ELR (cell line): Measurements from ENCODE around the gene ADAM23.

ENCODE experiments used
- DNase-seq: peaks from one replicate; pipeline ENCODE4 v3.0.0-alpha.2; 2015; ENCODE audit warnings: low read depth

Gene ADAM23

GRCh38 chr2:206565666-206566065 lies 122.3 kb downstream of the ADAM23 start:
- no peak for DNase-seq

GRCh38 chr2:206569470-206569869 lies 126.1 kb downstream of the ADAM23 start:
- DNase-seq: no peak

- no peak for DNase-seq
These were observed 126.9 kb downstream of the ADAM23 start for GRCh38 chr2:206570199-206570598.

GRCh38 chr2:206572725-206573124 lies 129.4 kb downstream of the ADAM23 start:
- no peak for DNase-seq

GRCh38 chr2:206573793-206574192 lies 130.5 kb downstream of the ADAM23 start:
- DNase-seq: no peak

DNA sequence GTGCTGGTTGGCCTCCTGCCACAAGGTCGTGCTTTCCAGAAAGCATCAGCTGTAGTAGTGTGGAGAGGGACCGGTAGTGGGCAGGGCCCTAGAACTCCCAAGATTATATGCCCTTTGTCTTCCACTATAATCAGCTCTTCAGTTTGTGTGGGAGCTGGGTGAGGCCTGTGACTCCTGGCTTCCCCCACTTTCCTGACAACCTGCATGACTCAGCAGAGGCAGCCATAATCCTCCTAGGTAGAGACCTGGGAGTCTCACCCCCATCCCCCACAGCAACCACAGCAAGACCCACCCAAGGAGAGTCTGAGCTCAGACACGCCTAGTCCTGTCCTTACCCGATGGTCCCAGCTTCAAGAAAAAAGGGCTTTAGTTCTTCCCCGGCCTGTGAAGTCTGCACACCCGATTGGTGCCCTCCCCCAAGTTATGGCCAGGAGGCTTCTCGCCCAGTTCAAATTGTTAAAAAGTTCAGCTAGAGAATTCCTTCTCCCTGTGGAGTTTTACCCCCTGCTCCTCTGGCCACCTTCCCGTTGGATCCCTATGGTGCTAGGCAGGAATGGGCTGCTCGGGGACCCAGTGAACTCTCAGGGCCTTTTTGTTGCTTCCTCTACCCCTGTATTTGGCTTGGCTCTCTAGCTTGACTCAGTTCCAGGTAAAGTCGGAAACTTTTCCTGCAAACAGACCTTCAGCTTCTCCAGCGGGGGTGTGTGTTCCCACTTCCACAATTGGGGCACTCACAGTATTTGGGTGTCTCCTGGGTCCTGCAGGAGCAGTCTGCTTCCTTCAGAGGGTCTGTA lies 141.2 kb downstream of the ADAM23 start:
- no peak for DNase-seq

GRCh38 chr2:206585335-206585734 lies 142.0 kb downstream of the ADAM23 start:
- no peak for DNase-seq

GRCh38 chr2:206586609-206587008 lies 143.3 kb downstream of the ADAM23 start:
- no peak for DNase-seq

- no peak for DNase-seq
These were observed 154.4 kb downstream of the ADAM23 start for GRCh38 chr2:206597717-206598218.

- no peak for DNase-seq
These were observed 159.9 kb downstream of the ADAM23 start for GRCh38 chr2:206603243-206603642.

GRCh38 chr2:206610451-206610850 lies 167.1 kb downstream of the ADAM23 start:
- DNase-seq: no peak

- peak; percentile 27 for DNase-seq
These were observed 167.9 kb downstream of the ADAM23 start for GRCh38 chr2:206611191-206611590.

DNA sequence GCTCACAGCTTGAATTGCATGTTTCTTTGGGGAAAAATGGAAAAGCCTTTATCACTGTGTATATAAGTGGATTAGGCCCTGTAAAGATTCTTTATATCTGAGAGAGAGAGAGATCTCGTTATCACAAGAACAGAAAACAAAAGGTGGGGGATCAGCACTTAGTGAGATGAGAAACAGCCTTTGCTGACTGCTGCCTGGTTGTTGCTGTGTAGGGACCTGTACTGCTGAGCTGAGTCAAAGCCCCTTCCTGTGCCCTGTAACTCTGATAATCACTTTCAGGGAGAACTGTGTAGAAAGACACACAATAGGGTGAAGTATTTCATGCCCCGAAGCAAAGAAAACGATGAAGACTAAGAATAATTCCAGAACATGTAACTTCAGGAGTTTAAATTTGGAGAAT lies 168.4 kb downstream of the ADAM23 start:
- DNase-seq: peak; percentile 6

- peak; percentile 86 for DNase-seq
These were observed 171.5 kb downstream of the ADAM23 start for GRCh38 chr2:206614811-206615210.

DNA sequence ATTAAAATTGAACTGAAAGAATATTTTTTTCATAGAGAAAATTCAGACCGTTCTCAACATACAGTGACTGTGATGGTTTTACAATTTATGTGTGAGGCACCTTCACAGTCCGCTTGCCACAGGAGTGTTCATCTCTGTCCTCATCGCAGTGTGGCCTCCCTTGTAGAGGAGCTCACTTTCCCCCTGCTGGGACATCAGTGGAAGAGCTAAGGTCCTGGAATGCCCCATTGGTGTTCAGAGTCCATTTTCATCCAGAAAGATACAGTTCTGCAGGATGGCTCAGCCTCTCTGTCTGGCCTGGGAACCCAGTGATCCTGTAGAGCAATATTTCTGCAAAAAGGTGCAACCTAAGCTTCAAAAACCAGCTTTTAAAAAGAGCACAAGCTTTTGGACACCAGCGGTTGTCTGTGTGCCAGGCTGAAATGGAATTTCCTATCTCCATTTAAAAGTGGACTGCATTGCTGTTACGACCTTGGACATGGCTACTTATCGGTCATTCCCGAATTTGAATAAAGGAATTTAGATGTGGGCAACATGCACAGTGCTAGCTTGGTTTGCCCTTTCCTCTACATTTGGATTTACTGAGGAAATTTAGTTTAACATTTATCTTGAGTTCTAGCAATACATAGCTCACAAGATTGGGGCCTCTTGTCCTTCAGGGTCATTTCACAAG lies 172.2 kb downstream of the ADAM23 start:
- peak; percentile 6 for DNase-seq

DNA sequence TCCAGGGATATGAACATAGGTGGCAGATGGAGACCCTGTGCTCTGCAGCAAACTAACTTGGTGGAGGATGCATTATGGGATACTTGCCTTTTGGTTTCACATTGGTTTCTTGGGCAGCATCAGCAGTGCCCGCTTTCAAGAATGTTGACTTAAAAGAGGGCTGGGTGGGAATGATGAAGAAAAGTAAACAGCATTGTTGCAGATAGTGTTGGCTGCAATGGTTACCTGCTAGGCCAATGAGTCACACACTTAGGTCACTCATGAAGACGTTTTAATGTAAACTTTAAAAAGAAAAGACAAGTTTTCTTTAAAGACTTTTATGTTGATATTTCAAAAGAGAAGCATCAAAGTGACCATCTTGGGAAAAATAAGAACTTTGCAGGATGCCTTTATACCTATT lies 172.8 kb downstream of the ADAM23 start:
- DNase-seq: peak; percentile 58

DNA sequence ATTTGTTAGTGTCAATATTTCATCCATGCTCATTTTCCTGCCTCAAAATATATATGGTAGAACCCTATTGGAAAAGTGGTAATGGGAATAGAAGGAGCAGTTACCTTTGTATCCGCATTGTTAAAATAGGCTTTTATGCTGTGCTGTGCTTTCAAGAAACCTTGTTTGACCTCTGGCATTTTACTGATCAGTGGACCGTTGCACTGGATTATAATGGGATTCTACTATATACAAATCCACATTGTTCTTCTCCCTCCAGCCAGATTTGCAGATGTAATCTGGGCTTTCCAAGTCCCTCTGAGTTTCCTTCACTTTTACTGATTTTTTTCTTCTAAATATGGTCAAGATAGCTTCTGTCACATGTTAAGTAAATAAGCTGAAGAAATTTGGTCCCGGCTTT lies 175.7 kb downstream of the ADAM23 start:
- DNase-seq: no peak

- DNase-seq: no peak
These were observed 182.8 kb downstream of the ADAM23 start for GRCh38 chr2:206626108-206626507.

GRCh38 chr2:206627632-206628031 lies 184.3 kb downstream of the ADAM23 start:
- DNase-seq: no peak

- no peak for DNase-seq
These were observed 188.0 kb downstream of the ADAM23 start for GRCh38 chr2:206631340-206631739.

DNA sequence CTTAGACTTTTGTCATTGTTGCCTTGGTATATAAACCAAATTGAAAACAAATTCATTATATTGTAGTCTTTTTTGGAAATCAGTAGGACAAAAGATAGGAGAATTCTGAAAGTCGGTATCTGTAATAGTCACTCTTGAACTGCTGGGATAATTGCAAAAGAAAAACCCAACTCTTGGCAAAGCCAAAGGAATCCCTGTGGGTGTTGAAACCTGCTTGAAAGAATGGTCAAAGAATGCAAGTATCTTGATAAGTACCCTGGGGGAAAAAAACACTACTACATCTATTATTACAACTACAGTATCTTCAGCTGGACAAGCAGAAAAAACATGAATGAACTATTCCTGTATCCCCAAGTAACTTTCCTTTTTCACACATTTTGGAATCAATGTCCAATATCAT lies 191.7 kb downstream of the ADAM23 start:
- DNase-seq: no peak

- DNase-seq: no peak
These were observed 196.3 kb downstream of the ADAM23 start for GRCh38 chr2:206639636-206640035.

DNA sequence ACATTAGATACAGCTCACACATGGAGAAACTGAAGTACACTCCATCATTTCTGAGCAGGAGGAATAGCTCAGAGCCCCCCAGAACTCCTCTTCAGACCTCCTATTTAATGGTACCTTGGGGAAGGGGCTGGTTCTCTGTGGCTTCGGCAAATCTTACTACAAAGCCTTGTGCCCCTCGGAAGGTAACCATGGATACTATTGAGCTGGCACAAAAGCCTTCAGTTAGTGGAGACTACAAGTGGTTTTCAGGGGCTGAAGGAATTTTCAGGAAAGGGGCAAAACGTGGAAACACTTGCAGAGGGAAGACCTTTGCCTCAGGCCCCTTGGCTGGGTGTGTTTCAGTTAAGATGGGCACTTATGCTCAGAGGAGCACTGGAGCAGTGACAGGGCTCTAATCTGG lies 197.9 kb downstream of the ADAM23 start:
- DNase-seq: no peak
